Astrocyte of the spinal cord (primary cell): Measurements from ENCODE around the gene FOXO6.

ENCODE experiments used
- DNase-seq: peaks from one replicate; pipeline ENCODE4 v3.0.0; 2011; ENCODE audit warnings: low read depth, low spot score
- H3K4me3 ChIP-seq: 2 replicates; pipeline ENCODE4 v1.5.1; 2011; ENCODE audit warnings: low read depth, mild to moderate bottlenecking, low read length, moderate library complexity
- in situ Hi-C: cut with HindIII; loops from 2 replicates; pipeline ENCODE4 v1.10.0; 2017; ENCODE audit warnings: low sequenced_read_pairs
- TF ChIP-seq, protein P1 (sequence below): IDR thresholded peaks from 2 replicates; pipeline ENCODE4 v1.5.1; 2012; ENCODE audit warnings: low read depth, mild to moderate bottlenecking, low read length, inconsistent platforms

FOXO6 gene

DNA sequence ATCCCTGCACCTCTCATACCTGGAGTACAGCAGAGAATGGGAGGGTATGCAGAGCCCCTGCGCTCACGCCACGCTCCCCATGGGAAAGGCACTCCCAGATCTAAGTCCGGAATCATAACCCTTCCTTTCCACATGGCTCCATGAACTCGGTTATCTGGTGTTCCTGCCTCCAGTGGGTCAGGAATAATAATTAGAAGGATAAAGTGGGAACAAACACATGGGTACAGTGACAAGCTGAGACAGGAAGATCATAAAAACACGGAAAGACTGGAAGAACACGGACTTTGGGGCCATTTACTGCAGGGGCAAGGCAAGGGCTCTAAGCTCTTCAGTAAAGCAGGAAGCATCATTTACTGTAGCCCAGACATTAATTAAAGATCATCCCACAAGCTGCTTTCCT lies 48.6 kb downstream of the FOXO6 start:
- TF ChIP-seq, protein P1, sequence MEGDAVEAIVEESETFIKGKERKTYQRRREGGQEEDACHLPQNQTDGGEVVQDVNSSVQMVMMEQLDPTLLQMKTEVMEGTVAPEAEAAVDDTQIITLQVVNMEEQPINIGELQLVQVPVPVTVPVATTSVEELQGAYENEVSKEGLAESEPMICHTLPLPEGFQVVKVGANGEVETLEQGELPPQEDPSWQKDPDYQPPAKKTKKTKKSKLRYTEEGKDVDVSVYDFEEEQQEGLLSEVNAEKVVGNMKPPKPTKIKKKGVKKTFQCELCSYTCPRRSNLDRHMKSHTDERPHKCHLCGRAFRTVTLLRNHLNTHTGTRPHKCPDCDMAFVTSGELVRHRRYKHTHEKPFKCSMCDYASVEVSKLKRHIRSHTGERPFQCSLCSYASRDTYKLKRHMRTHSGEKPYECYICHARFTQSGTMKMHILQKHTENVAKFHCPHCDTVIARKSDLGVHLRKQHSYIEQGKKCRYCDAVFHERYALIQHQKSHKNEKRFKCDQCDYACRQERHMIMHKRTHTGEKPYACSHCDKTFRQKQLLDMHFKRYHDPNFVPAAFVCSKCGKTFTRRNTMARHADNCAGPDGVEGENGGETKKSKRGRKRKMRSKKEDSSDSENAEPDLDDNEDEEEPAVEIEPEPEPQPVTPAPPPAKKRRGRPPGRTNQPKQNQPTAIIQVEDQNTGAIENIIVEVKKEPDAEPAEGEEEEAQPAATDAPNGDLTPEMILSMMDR = no peak

DNA sequence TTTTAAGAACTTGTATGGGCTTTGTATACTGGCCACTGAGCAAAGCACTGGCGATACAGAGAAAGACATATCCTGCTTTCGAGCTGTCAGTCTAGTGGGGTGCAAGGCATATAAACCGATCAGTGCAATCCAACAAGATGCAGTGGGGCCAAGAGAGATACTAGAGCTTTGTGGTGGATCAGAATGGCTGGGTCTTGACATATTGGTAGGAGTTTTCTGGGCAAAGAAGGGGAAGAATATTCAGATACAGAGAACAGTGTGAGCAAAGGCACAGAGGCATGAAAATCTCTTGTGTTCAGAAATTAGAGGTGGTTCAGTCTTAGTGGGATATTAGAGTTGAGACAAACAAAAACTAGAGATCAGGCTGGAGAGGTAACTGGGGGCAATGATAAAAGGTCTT lies 49.2 kb downstream of the FOXO6 start:
- in situ Hi-C loops = no loop called here
- H3K4me3 ChIP-seq = no peak overlapping the region
- no peak for DNase-seq
- TF ChIP-seq, protein P1 = no peak

More for the DNA sequence above, 48.6 kb downstream of the FOXO6 start:
- H3K4me3 ChIP-seq = no peak overlapping the region
- DNase-seq = no peak
- in situ Hi-C loops = no loop called here

DNA sequence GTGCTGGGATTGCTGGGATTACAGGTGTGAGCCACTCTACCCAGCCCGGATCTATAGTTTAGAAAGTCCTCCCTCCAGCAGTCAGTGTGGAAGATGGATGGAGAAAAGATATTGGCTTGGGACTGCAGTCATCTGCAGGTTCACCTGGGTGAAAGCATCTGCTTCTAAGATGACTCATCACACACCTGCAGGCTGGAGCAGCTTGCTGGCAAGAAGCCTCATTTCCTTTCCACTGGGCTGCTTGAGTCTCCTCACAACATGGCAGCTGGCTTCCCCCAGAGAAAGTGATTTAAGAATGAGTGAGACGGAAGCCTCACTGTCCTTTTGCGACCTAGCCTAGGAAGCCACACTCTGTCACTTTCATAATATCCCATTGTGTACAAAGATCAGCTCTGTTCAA lies 50.0 kb downstream of the FOXO6 start:
- DNase-seq = no peak
- TF ChIP-seq, protein P1 = no peak
- in situ Hi-C loops = no loop called here
- no peak overlapping the region for H3K4me3 ChIP-seq

DNA sequence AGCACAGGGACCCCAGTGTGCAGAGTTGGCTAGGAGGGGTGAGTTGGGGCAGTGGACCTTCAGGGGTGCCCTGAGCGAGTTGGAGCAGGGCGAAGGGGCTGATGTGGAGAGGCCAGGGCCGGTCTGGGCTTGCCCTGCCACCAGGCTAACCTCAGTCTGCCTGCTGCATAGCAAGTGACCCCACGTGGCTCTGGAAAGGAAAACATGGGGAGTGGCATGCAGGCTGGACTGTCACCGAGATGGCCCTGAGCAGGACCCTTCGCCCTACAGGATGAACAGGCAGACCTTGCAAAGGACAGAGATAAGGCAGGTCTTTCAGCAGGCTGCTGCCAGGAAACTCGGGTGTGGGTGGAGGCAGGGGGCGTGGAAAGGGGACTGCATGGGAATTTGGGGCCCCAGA lies 51.5 kb downstream of the FOXO6 start:
- H3K4me3 ChIP-seq = no peak overlapping the region
- DNase-seq = no peak
- TF ChIP-seq, protein P1 = no peak
- in situ Hi-C loops = no loop called here

DNA sequence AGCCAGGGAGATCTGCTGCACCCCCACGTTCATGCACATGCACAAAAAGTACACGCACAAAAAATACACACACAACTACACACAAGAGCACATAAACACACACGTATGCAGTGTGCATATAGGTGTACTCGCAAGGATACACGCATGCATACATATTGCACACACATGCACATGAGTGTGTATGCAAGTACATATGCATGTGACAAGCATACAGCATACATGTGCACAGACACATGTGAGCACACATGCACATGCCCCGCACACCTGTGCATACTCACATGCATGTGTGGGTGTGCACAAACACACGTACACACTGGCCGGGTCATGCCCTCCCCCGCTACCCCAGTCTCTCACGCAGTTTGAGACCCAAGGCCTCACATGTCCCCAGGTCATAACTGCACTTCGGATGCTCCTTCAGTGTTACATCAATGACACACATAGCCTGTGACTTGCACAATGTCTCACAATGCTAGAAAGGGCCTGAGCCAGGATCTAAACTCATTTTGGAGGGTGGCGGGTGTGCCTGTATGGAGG lies 52.6 kb downstream of the FOXO6 start:
- H3K4me3 ChIP-seq = no peak overlapping the region
- in situ Hi-C loops = no loop called here
- no peak for DNase-seq
- TF ChIP-seq, protein P1 = no peak

DNA sequence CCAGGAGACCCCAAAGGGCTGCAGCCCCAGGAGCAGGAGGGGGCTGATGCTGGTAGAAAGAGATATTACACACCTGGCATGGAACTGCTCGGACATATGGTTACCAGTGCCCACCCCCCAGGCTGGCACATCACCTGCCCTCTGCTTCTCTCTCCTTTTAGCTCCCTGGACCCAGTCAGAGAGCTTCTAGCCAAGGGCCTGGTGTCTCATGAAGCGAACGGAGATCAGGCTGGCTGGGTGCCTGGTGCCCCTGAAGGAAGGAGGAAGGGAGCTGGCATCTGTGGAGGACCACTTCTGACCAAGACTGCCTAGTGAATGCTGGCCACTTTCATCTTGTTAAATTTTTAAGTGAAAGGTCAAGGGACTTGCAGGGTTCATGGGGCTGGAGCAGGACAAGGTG lies 53.1 kb downstream of the FOXO6 start:
- no peak overlapping the region for H3K4me3 ChIP-seq
- TF ChIP-seq, protein P1 = no peak
- DNase-seq = no peak
- in situ Hi-C loops = no loop called here
